Osteocyte (in vitro differentiated cells): ENCODE data around the gene TMED6. TPM values are rescaled to one million over a fixed set of nuclear protein-coding genes. Genes with fewer than 3 reads are reported as not detected.
"Not testable (repeated sequence)": the region's sequence is repeated elsewhere in the genome, so short reads cannot be mapped to it uniquely, and the experiment has no call there.

Experiments
- DNase-seq: peaks from one replicate; pipeline ENCODE4 v3.0.0; 2021; ENCODE audit warnings: mixed read lengths; ENCODE audit not compliant: unreplicated experiment; ENCODE audit errors: extremely low spot score
- H3K27ac Mint-ChIP-seq: one replicate; pipeline ENCODE4 v1.8.0; 2021; ENCODE audit warnings: mild to moderate bottlenecking, mixed read lengths; ENCODE audit not compliant: unreplicated experiment
- H3K27me3 Mint-ChIP-seq: one replicate; pipeline ENCODE4 v1.8.0; 2021; ENCODE audit warnings: mixed read lengths; ENCODE audit not compliant: unreplicated experiment
- H3K36me3 Mint-ChIP-seq: one replicate; pipeline ENCODE4 v1.8.0; 2021; ENCODE audit warnings: mixed read lengths; ENCODE audit not compliant: unreplicated experiment
- H3K4me1 Mint-ChIP-seq: one replicate; pipeline ENCODE4 v1.8.0; 2021; ENCODE audit warnings: mixed read lengths; ENCODE audit not compliant: unreplicated experiment
- H3K4me3 Mint-ChIP-seq: one replicate; pipeline ENCODE4 v1.8.0; 2021; ENCODE audit warnings: mild to moderate bottlenecking, moderate library complexity, mixed read lengths; ENCODE audit not compliant: unreplicated experiment
- H3K9me3 Mint-ChIP-seq: one replicate; pipeline ENCODE4 v1.8.0; 2021; ENCODE audit warnings: mixed read lengths; ENCODE audit not compliant: unreplicated experiment
- CTCF ChIP-seq: fragments of 200-600 bp; sonication (generic); IDR thresholded peaks from 2 replicates; pipeline ENCODE4 v1.5.0; 2021; ENCODE audit warnings: antibody characterized with exemption, mild to moderate bottlenecking, moderate library complexity
- total RNA-seq: library from RNA; stranded (reverse); gene quantifications from 2 replicates; pipeline ENCODE4 v1.2.1, GENCODE V29; 2021

Gene TMED6
- total RNA-seq, 1 donor from 2014 or later, result 0.40 TPM

GRCh38 chr16:69364088-69364487 lies 12.5 kb upstream of the TMED6 start:
- H3K27me3 Mint-ChIP-seq, result no peaks in the 10 kb centered on the region

GRCh38 chr16:69363281-69363717 lies 11.7 kb upstream of the TMED6 start:
- Mint-ChIP-seq H3K36me3 (peaks cover 36% of the 10 kb centered on the region), H3K4me1 (no peaks in the 10 kb centered on the region), H3K4me3 (no peak overlapping the region), H3K27ac (no peak overlapping the region), H3K27me3 (no peaks in the 10 kb centered on the region), H3K9me3 (no peaks in the 10 kb centered on the region)
- no peak for DNase-seq
- no peak for TF ChIP-seq CTCF

More at GRCh38 chr16:69364088-69364487, 12.5 kb upstream of the TMED6 start:
- DNase-seq, result no peak
- no peak overlapping the region for H3K27ac Mint-ChIP-seq
- H3K4me3 Mint-ChIP-seq, result no peak overlapping the region
- TF ChIP-seq CTCF, result no peak
- H3K9me3 Mint-ChIP-seq, result no peaks in the 10 kb centered on the region
- H3K36me3 Mint-ChIP-seq, result peaks cover 36% of the 10 kb centered on the region
- no peaks in the 10 kb centered on the region for H3K4me1 Mint-ChIP-seq

GRCh38 chr16:69360070-69360469 lies 8.5 kb upstream of the TMED6 start:
- H3K27me3 Mint-ChIP-seq, H3K27ac Mint-ChIP-seq, H3K9me3 Mint-ChIP-seq, DNase-seq, H3K4me1 Mint-ChIP-seq, H3K4me3 Mint-ChIP-seq: not testable (repeated sequence)
- H3K36me3 Mint-ChIP-seq, result peaks cover 27% of the 10 kb centered on the region

- Mint-ChIP-seq H3K4me1 (no peaks in the 10 kb centered on the region), H3K9me3 (no peaks in the 10 kb centered on the region), H3K27ac (no peak overlapping the region), H3K36me3 (peaks cover 17% of the 10 kb centered on the region), H3K4me3 (no peak overlapping the region), H3K27me3 (no peaks in the 10 kb centered on the region)
- DNase-seq, result no peak
- TF ChIP-seq CTCF, result no peak
Measured at GRCh38 chr16:69350536-69351133, 951 bp downstream of the TMED6 start.

- Mint-ChIP-seq H3K27me3 (no peaks in the 10 kb centered on the region), H3K4me3 (no peak overlapping the region), H3K9me3 (no peaks in the 10 kb centered on the region), H3K27ac (no peak overlapping the region), H3K36me3 (peaks cover 13% of the 10 kb centered on the region), H3K4me1 (no peaks in the 10 kb centered on the region)
- no peak for TF ChIP-seq CTCF
- DNase-seq, result no peak
Measured at GRCh38 chr16:69349536-69349935, 2.0 kb downstream of the TMED6 start.
